Upper lobe of left lung (tissue), 6 donors: Measurements from ENCODE around the gene CDHR1. TPM values are rescaled to one million over a fixed set of nuclear protein-coding genes. Genes with fewer than 3 reads are reported as not detected.

Source experiments
- ATAC-seq, 2 donors: fragments of 200-7000 bp; cut with Tn5 transposase; one replicate each; pipeline ENCODE4 v1.9.1; 2022; ENCODE audit warnings: mild to moderate bottlenecking in 2 of 2, moderate library complexity in 2 of 2; ENCODE audit not compliant: low FRiP score in 2 of 2
- DNase-seq, 2 donors: peaks; one replicate each; pipeline ENCODE4 v3.0.0-alpha.2; 2019 to 2020
- H3K27ac ChIP-seq, 4 donors: fragments of 200-600 bp; sonication (generic); one replicate each; pipeline ENCODE4 v1.5.1; 2016 to 2019
- H3K27me3 ChIP-seq, 4 donors: fragments of 200-600 bp; sonication (generic); one replicate each; pipeline ENCODE4 v1.5.1; 2017 to 2019
- H3K36me3 ChIP-seq, 4 donors: fragments of 200-600 bp; sonication (generic); one replicate each; pipeline ENCODE4 v1.5.1; 2016 to 2019
- H3K4me1 ChIP-seq, 4 donors: fragments of 200-600 bp; sonication (generic); one replicate each; pipeline ENCODE4 v1.5.1; 2018 to 2019
- H3K4me3 ChIP-seq, 4 donors: fragments of 200-600 bp; sonication (generic); one replicate each; pipeline ENCODE4 v1.5.1; 2017 to 2019; ENCODE audit warnings: mild to moderate bottlenecking in 2 of 4, moderate library complexity in 1 of 4
- H3K9me3 ChIP-seq, 4 donors: fragments of 200-600 bp; sonication (generic); one replicate each; pipeline ENCODE4 v1.5.1; 2018 to 2019
- CTCF ChIP-seq, 6 experiments: fragments of 450-650 bp in 4 of 6; fragments of 200-600 bp in 2 of 6; sonication (generic) in 2 of 6; IDR thresholded peaks; one replicate each; pipeline ENCODE4 v1.5.1; 2016 to 2019; ENCODE audit warnings: antibody characterized with exemption in 6 of 6
- EP300 ChIP-seq, 4 donors: sonication (generic); formaldehyde crosslinking; IDR thresholded peaks; one replicate each; pipeline ENCODE4 v1.5.1; 2017; ENCODE audit warnings: antibody characterized with exemption in 4 of 4, control low read depth in 2 of 4
- POLR2A ChIP-seq, 4 donors: fragments of 450-650 bp; IDR thresholded peaks; one replicate each; pipeline ENCODE4 v1.5.1; 2016 to 2017; ENCODE audit warnings: antibody characterized with exemption in 4 of 4, mild to moderate bottlenecking in 2 of 4
- POLR2AphosphoS5 ChIP-seq, 2 donors: sonication (generic); formaldehyde crosslinking; IDR thresholded peaks; one replicate each; pipeline ENCODE4 v1.5.1; 2017; ENCODE audit warnings: antibody characterized with exemption in 2 of 2
- WGBS, 2 donors: methylation state at CpG; one replicate each; pipeline ENCODE4 v1.1.5; 2017 to 2018; 5-methylcytosine and 5-hydroxymethylcytosine counted together
- total RNA-seq, 6 donors: library from RNA; depleted of rRNA in 4 of 6; stranded (reverse); fragments of >200 nt in 4 of 6; gene quantifications; one replicate each; pipeline versions ENCODE4 v1.1.0 to v1.2.1, GENCODE V29; 2016 to 2021
- donor health status: DM: no; HTN: no; CAD: no; lungs with moderate emphysema.
- donor health status: DM: no; HTN: yes; CAD: no; lungs with severe emphysema.

Gene CDHR1
- total RNA-seq, 6 donors from 2014 or later, result 0.30 to 0.46 (median 0.33) TPM; not detected in 2

- no peaks in the 10 kb centered on the region for H3K9me3 ChIP-seq
- H3K4me3 ChIP-seq, result no peak overlapping the region
- H3K36me3 ChIP-seq, result no peaks in the 10 kb centered on the region
- H3K27ac ChIP-seq, result no peak overlapping the region
- H3K27me3 ChIP-seq, result no peaks in the 10 kb centered on the region
- H3K4me1 ChIP-seq, result no peaks in the 10 kb centered on the region
- WGBS, 2 donors, result 85 to 90% methylated on average over 6 of the region's 6 CpGs
- DNase-seq (no peak), ATAC-seq (no peak)
- TF ChIP-seq POLR2AphosphoS5 (IDR thresholded peaks at IDR 0.05), result no peak
- TF ChIP-seq CTCF (IDR thresholded peaks at IDR 0.05), result no peak
- no peak for TF ChIP-seq POLR2A (IDR thresholded peaks at IDR 0.05)
- no peak for TF ChIP-seq EP300 (IDR thresholded peaks at IDR 0.05)
These were observed 53.2 kb downstream of the CDHR1 start for GRCh38 chr10:84247496-84247895.

GRCh38 chr10:84248794-84249193 is 54.5 kb downstream of the CDHR1 start:
- ATAC-seq, result no peak
- WGBS, 2 donors, result 44 to 79% methylated on average over 2 to 12 of the region's 12 CpGs

GRCh38 chr10:84254552-84255478 is 60.5 kb downstream of the CDHR1 start:
- Histone ChIP-seq H3K9me3 (no peaks in the 10 kb centered on the region), H3K4me3 (no peak overlapping the region), H3K27me3 (no peaks in the 10 kb centered on the region), H3K27ac (no peak overlapping the region), H3K4me1 (peaks cover 0 to 3% (median 0%) of the 10 kb centered on the region in 4 donors), H3K36me3 (no peaks in the 10 kb centered on the region)
- no peak for ATAC-seq
- TF ChIP-seq POLR2AphosphoS5 (IDR thresholded peaks at IDR 0.05), result no peak
- TF ChIP-seq POLR2A (IDR thresholded peaks at IDR 0.05), result no peak
- no peak for TF ChIP-seq CTCF (IDR thresholded peaks at IDR 0.05)
- no peak for TF ChIP-seq EP300 (IDR thresholded peaks at IDR 0.05)
- no peak for DNase-seq
- WGBS, 2 donors, result 59 to 67% methylated on average over 10 of the region's 10 CpGs

More at GRCh38 chr10:84248794-84249193, 54.5 kb downstream of the CDHR1 start:
- H3K27me3 ChIP-seq, result no peaks in the 10 kb centered on the region
- H3K4me1 ChIP-seq, result no peaks in the 10 kb centered on the region
- H3K36me3 ChIP-seq, result no peaks in the 10 kb centered on the region
- TF ChIP-seq POLR2A (IDR thresholded peaks at IDR 0.05) (no peak), CTCF (IDR thresholded peaks at IDR 0.05) (no peak), POLR2AphosphoS5 (IDR thresholded peaks at IDR 0.05) (no peak), EP300 (IDR thresholded peaks at IDR 0.05) (no peak)
- DNase-seq, result peak in 1 of 2 donors; percentile 49
- H3K9me3 ChIP-seq, result no peaks in the 10 kb centered on the region
- no peak overlapping the region for H3K27ac ChIP-seq
- H3K4me3 ChIP-seq, result no peak overlapping the region

GRCh38 chr10:84256510-84257342 is 62.4 kb downstream of the CDHR1 start:
- Histone ChIP-seq H3K4me3 (no peak overlapping the region), H3K4me1 (peaks cover 0 to 3% (median 0%) of the 10 kb centered on the region in 4 donors), H3K27ac (no peak overlapping the region), H3K36me3 (no peaks in the 10 kb centered on the region), H3K9me3 (no peaks in the 10 kb centered on the region), H3K27me3 (no peaks in the 10 kb centered on the region)
- DNase-seq (peak in 1 of 2 donors; percentile 88), ATAC-seq (peak; percentile 63 to 72)
- WGBS, 2 donors, result 45 to 56% methylated on average over 26 to 35 of the region's 35 CpGs
- TF ChIP-seq CTCF (IDR thresholded peaks at IDR 0.05), result peak in 4 of 6 experiments; percentile 22 to 60 (median 52)
- TF ChIP-seq POLR2A (IDR thresholded peaks at IDR 0.05), result no peak
